ENCODE data around the gene CCDC51.
"Not testable (repeated sequence)": the region's sequence is repeated elsewhere in the genome, so short reads cannot be mapped to it uniquely, and the experiment has no call there.

Gene CCDC51
- 1.8 to 5.4 (median 4.3) reads per million in 4 donors for total RNA-seq

- DNase-seq = peak; percentile 96 to 98 (median 97)
These were observed at the start of gene CCDC51, which contains the start of gene TMA7 for GRCh38 chr3:48439820-48440589. Gene CCDC51 (minus strand): TSS chr3:48440119. CDS start chr3:48435128, 4,991 bp downstream. Gene TMA7 (plus strand): TSS chr3:48440257. CDS start chr3:48440297, 40 bp downstream.

GRCh38 chr3:48486952-48487351, 47.0 kb upstream of the CCDC51 start:
- no peak for DNase-seq

- not testable (repeated sequence) for DNase-seq
These were observed 42.9 kb upstream of the CCDC51 start for GRCh38 chr3:48482822-48483221.

GRCh38 chr3:48480891-48481290, 41.0 kb upstream of the CCDC51 start:
- DNase-seq = not testable (repeated sequence)

- peak in 4 of 5 donors; percentile 39 to 83 (median 52) for DNase-seq
These were observed 39.0 kb upstream of the CCDC51 start for GRCh38 chr3:48478626-48479555.

GRCh38 chr3:48477959-48478520, 38.1 kb upstream of the CCDC51 start:
- no peak for DNase-seq

GRCh38 chr3:48476426-48477053, 36.6 kb upstream of the CCDC51 start:
- no peak for DNase-seq

GRCh38 chr3:48475188-48475587, 35.3 kb upstream of the CCDC51 start:
- DNase-seq = no peak

GRCh38 chr3:48474619-48475018, 34.7 kb upstream of the CCDC51 start:
- no peak for DNase-seq

- not testable (repeated sequence) for DNase-seq
These were observed 34.1 kb upstream of the CCDC51 start for GRCh38 chr3:48474031-48474430.

- DNase-seq = no peak
These were observed 33.7 kb upstream of the CCDC51 start for GRCh38 chr3:48473617-48473952.

- peak; percentile 88 to 99 (median 93) for DNase-seq
These were observed 33.2 kb upstream of the CCDC51 start for GRCh38 chr3:48472923-48473616.

- DNase-seq = no peak
These were observed 32.7 kb upstream of the CCDC51 start for GRCh38 chr3:48472673-48472922.

GRCh38 chr3:48470286-48470685, 30.4 kb upstream of the CCDC51 start:
- no peak for DNase-seq

GRCh38 chr3:48469046-48469915, 29.4 kb upstream of the CCDC51 start:
- no peak for DNase-seq

GRCh38 chr3:48468329-48468731, 28.4 kb upstream of the CCDC51 start:
- no peak for DNase-seq

- DNase-seq = no peak
These were observed 27.8 kb upstream of the CCDC51 start for GRCh38 chr3:48467473-48468267.

GRCh38 chr3:48467110-48467454, 27.2 kb upstream of the CCDC51 start:
- DNase-seq = no peak

GRCh38 chr3:48466386-48467109, 26.6 kb upstream of the CCDC51 start:
- DNase-seq = peak in 1 of 5 donors; percentile 52
